Stimulated activated CD8-positive, alpha-beta memory T cell treated with anti-CD3 and anti-CD28 coated beads, Interleukin-4, amount 100 ng/mL, for 4 hours (primary cell): ENCODE data around the gene FAM110C.
"Not testable (repeated sequence)": the region's sequence is repeated elsewhere in the genome, so short reads cannot be mapped to it uniquely, and the experiment has no call there.

ENCODE experiments used
- DNase-seq, 2 donors: peaks; one replicate each; pipeline ENCODE4 v3.0.0-alpha.2; 2020; ENCODE audit warnings: low read depth in 2 of 2, low spot score in 1 of 2

The FAM110C gene

GRCh38 chr2:46471-47345 is at the start of gene FAM110C:
FAM110C (minus strand) TSS chr2:46505; CDS start chr2:46385, 120 bp downstream.
- peak in 1 of 2 donors; percentile 39 for DNase-seq

GRCh38 chr2:92326-92725 is 46.0 kb upstream of the FAM110C start:
- no peak for DNase-seq

- DNase-seq: no peak
Measured at GRCh38 chr2:90645-91312, 44.5 kb upstream of the FAM110C start.

- no peak for DNase-seq
Measured at GRCh38 chr2:85761-86160, 39.5 kb upstream of the FAM110C start.

- no peak for DNase-seq
Measured at GRCh38 chr2:84121-84520, 37.8 kb upstream of the FAM110C start.

- DNase-seq: no peak
Measured at GRCh38 chr2:80971-81736, 34.8 kb upstream of the FAM110C start.

- DNase-seq: no peak
Measured at GRCh38 chr2:80378-80777, 34.1 kb upstream of the FAM110C start.

- no peak for DNase-seq
Measured at GRCh38 chr2:71309-72035, 25.2 kb upstream of the FAM110C start.

- DNase-seq: no peak
Measured at GRCh38 chr2:69366-70344, 23.4 kb upstream of the FAM110C start.

- not testable (repeated sequence) for DNase-seq
Measured at GRCh38 chr2:68637-69036, 22.3 kb upstream of the FAM110C start.

- DNase-seq: no peak
Measured at GRCh38 chr2:66853-67252, 20.5 kb upstream of the FAM110C start.

GRCh38 chr2:65121-65520 is 18.8 kb upstream of the FAM110C start:
- DNase-seq: no peak

GRCh38 chr2:55587-56448 is 9.5 kb upstream of the FAM110C start:
- DNase-seq: no peak

- DNase-seq: no peak
Measured at GRCh38 chr2:51613-52012, 5.3 kb upstream of the FAM110C start.

- DNase-seq: no peak
Measured at GRCh38 chr2:47737-48136, 1.4 kb upstream of the FAM110C start.

- no peak for DNase-seq
Measured at GRCh38 chr2:47346-47725, 1.0 kb upstream of the FAM110C start.

GRCh38 chr2:46131-46470 is 204 bp downstream of the FAM110C start:
- DNase-seq: no peak

- no peak for DNase-seq
Measured at GRCh38 chr2:45342-46130, 769 bp downstream of the FAM110C start.
